ENCODE data around the gene CHRDL1. TPM values are rescaled to one million over a fixed set of nuclear protein-coding genes. Genes with fewer than 3 reads are reported as not detected.
A peak's percentile ranks its signal among the peaks of the same experiment; 100 is the strongest.

Gene CHRDL1
- 0.40 and 0.47 TPM in 2 replicates for total RNA-seq (2014; rRNA removed)
- percentile 5 among the genes with signal in this experiment for Bru-seq, nascent RNA
- percentile 2 among the genes with signal in this experiment for BruChase-seq, experiment 1, labeled RNA remaining after a 6-hour chase
- BruChase-seq, experiment 2, labeled RNA remaining after a 2-hour chase: not detected
- long read RNA-seq, partial matches to known transcripts: 1 of 1 reads
- long read RNA-seq, other reads (novel, unspliced or antisense): 0 of 1 reads

DNA sequence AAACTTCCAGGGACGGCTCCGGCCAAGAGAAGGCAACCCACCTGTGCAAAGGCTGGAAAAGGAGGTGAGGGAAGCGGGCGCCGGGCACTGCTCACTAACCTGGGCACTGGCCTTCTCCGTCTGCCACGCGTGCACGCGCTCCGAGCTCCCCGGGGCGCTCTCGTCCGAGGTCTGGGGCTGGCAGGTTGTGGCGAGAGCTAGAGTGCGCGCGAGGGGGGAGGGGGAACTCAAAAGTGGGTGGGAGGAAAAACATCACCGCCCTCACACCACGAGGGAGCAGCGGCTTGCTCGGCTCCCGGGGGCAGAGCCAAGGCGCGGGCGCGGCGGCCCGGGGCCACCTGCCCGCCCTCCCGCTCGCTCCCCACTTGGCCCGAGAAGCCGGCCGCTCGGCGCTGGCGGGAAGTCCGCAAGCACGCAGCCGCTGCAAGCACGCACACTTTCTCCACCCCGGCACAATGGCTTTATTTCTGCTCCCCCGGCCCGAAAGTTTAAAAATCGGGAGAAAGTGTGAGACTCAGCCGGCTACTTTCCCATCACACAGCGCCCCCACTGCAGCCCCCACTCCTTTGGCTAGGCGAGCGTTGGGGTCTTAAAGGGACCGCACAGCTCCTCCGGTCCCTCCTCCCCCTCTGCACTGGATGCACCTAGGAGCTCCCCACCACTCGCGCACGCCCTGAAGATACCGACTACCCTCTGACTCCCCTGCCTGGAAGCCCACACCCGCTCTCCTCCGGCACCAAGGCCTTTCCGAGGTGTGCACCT is at the start of gene CHRDL1:
TSS of gene CHRDL1 (minus strand) at position 173 of the 762 bp plus-strand sequence. CDS start 3,636 bp downstream, outside the sequence.
- H4K20me1 ChIP-seq (ENCODE audit: low read length): no peaks in the 10 kb centered on the region
- POLR2A ChIA-PET (ENCODE audit: unreplicated experiment): no interaction called here
- H3K4me3 ChIP-seq (ENCODE audit: low read length): no peak within 1 kb of the TSS
- H3F3A ChIP-seq (ENCODE audit: low read length, unreplicated experiment): no peaks in the 10 kb centered on the region
- no peaks in the 10 kb centered on the region for H3K36me3 ChIP-seq (ENCODE audit: low read depth, low read length)
- no TSS peak for BruUV-seq (replicated peaks)
- H3K9ac ChIP-seq (ENCODE audit: low read length): no peak within 1 kb of the TSS
- peaks cover 50% of the 10 kb centered on the region for H3K27me3 ChIP-seq (ENCODE audit: low read length)
- DNase-seq (no peak), ATAC-seq (no peak)
- H3K79me2 ChIP-seq (ENCODE audit: low read length): no peaks in the 10 kb centered on the region
- TF ChIP-seq, protein P1, sequence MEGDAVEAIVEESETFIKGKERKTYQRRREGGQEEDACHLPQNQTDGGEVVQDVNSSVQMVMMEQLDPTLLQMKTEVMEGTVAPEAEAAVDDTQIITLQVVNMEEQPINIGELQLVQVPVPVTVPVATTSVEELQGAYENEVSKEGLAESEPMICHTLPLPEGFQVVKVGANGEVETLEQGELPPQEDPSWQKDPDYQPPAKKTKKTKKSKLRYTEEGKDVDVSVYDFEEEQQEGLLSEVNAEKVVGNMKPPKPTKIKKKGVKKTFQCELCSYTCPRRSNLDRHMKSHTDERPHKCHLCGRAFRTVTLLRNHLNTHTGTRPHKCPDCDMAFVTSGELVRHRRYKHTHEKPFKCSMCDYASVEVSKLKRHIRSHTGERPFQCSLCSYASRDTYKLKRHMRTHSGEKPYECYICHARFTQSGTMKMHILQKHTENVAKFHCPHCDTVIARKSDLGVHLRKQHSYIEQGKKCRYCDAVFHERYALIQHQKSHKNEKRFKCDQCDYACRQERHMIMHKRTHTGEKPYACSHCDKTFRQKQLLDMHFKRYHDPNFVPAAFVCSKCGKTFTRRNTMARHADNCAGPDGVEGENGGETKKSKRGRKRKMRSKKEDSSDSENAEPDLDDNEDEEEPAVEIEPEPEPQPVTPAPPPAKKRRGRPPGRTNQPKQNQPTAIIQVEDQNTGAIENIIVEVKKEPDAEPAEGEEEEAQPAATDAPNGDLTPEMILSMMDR (conservative IDR thresholded peaks at IDR 0.05; ENCODE audit: low read depth, low read length): no peak
- no peak for TF ChIP-seq EZH2phosphoT487 (IDR thresholded peaks at IDR 0.05; ENCODE audit: borderline replicate concordance, low read length)
- no peak for TF ChIP-seq EZH2 (IDR thresholded peaks at IDR 0.05; ENCODE audit: low read length, unreplicated experiment)
- no peak within 1 kb of the TSS for H3K27ac ChIP-seq (ENCODE audit: low read length)
- H3K4me1 ChIP-seq (ENCODE audit: insufficient read depth, low read length): no peaks in the 10 kb centered on the region
- no peak within 1 kb of the TSS for H2AFZ ChIP-seq (ENCODE audit: low read length)
- no peaks in the 10 kb centered on the region for H3K9me3 ChIP-seq (ENCODE audit: low read length)
- H3K4me2 ChIP-seq (ENCODE audit: low read length): 0 out of 2 replicates have a peak within 1 kb of the TSS, but pooled peaks have one; percentile 28
- H3K9me2 ChIP-seq (replicated peaks; ENCODE audit: low read length): no peaks in the 10 kb centered on the region
- CTCF ChIA-PET: no interaction called here
- intact Hi-C loops (cut with micrococcal nuclease): no loop called here

DNA sequence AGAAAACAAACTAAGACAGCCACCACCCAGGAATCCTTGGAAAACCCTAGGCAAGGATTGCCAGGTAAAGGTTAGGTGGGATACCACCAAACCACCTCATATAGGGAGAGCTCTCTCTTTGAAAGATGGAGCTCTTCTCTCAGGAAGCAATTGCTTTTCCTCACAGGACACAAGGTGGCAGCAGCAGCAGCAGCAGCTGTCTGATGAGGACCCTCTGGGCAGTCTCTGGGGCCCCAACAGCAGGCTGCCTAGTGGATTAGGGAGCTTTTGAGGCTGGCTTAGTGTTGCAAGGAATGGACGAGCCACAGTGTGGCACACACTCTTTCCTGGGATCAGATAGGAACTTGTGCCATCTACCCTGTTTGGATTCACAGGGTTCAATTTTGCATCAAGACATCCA is 41.4 kb upstream of the CHRDL1 start:
- intact Hi-C loops (cut with micrococcal nuclease): no loop called here
- no peak overlapping the region for H3K4me3 ChIP-seq (ENCODE audit: low read length)
- POLR2A ChIA-PET (ENCODE audit: unreplicated experiment): no interaction called here

More for the DNA sequence above, 41.4 kb upstream of the CHRDL1 start:
- no TSS peak for BruUV-seq (replicated peaks)
- Histone ChIP-seq H4K20me1 (ENCODE audit: low read length) (no peaks in the 10 kb centered on the region), H3K36me3 (ENCODE audit: low read depth, low read length) (no peaks in the 10 kb centered on the region), H3K9me3 (ENCODE audit: low read length) (no peaks in the 10 kb centered on the region), H3K27ac (ENCODE audit: low read length) (no peak overlapping the region), H3K9ac (ENCODE audit: low read length) (no peak overlapping the region), H3K27me3 (ENCODE audit: low read length) (no peaks in the 10 kb centered on the region), H3K79me2 (ENCODE audit: low read length) (no peaks in the 10 kb centered on the region), H3K4me1 (ENCODE audit: insufficient read depth, low read length) (no peaks in the 10 kb centered on the region), H3K4me2 (ENCODE audit: low read length) (no peak overlapping the region), H2AFZ (ENCODE audit: low read length) (no peak overlapping the region), H3F3A (ENCODE audit: low read length, unreplicated experiment) (no peaks in the 10 kb centered on the region), H3K9me2 (replicated peaks; ENCODE audit: low read length) (no peaks in the 10 kb centered on the region)
- CTCF ChIA-PET: interaction anchor here (0.6 to 1.2 kb wide), 4 partner anchors 10 to 690 kb away, joined by 3 read pairs; no protein-coding TSS in a partner anchor
- ATAC-seq: no peak
- TF ChIP-seq EZH2phosphoT487 (IDR thresholded peaks at IDR 0.05; ENCODE audit: borderline replicate concordance, low read length): no peak
- TF ChIP-seq, protein P1 (conservative IDR thresholded peaks at IDR 0.05; ENCODE audit: low read depth, low read length): peak; percentile 34
- peak; percentile 5 for DNase-seq

All from PC-3 (cell line).